ENCODE data around the gene GGTLC3. TPM values are rescaled to one million over a fixed set of nuclear protein-coding genes. Genes with fewer than 3 reads are reported as not detected.
"Not testable (repeated sequence)": the region's sequence is repeated elsewhere in the genome, so short reads cannot be mapped to it uniquely, and the experiment has no call there.

GGTLC3 gene
- total RNA-seq, 2 experiments from 2014 or later: not detected

- H3K4me1 ChIP-seq (ENCODE audit: insufficient read depth, low read length, poor library complexity, severe bottlenecking); H3K4me3 ChIP-seq (ENCODE audit: low read depth, low read length, poor library complexity, severe bottlenecking); DNase-seq (ENCODE audit: low spot score); H3K9me2 ChIP-seq (ENCODE audit: insufficient read depth, low read length); H3K27ac ChIP-seq (ENCODE audit: low read depth, low read length, poor library complexity, severe bottlenecking); BruUV-seq (replicated peaks); H2AFZ ChIP-seq (ENCODE audit: low read length); POLR2A ChIA-PET; H4K20me1 ChIP-seq (ENCODE audit: insufficient read depth, low read length); H3K79me2 ChIP-seq (ENCODE audit: insufficient read depth, low read depth, low read length); H3K4me2 ChIP-seq (ENCODE audit: low read length); intact Hi-C loops (cut with micrococcal nuclease; ENCODE audit: unreplicated experiment); H3K36me3 ChIP-seq (ENCODE audit: insufficient read depth, low read length); H3K9me3 ChIP-seq (ENCODE audit: low read length); CTCF ChIA-PET (ENCODE audit: unreplicated experiment): not testable (repeated sequence)
Observed at GRCh38 chr22:18529416-18530145, 11.6 kb upstream of the GGTLC3 start.

- POLR2A ChIA-PET: not testable (repeated sequence)
- peak; percentile 83 for DNase-seq (ENCODE audit: low spot score)
Observed at GRCh38 chr22:18528597-18529415, 10.8 kb upstream of the GGTLC3 start.

GRCh38 chr22:18527752-18528596, 10.0 kb upstream of the GGTLC3 start, which contains the start of gene TMEM191B:
TMEM191B (plus strand) TSS chr22:18527802; CDS start chr22:18527981, 179 bp downstream.
- H3K4me2 ChIP-seq (ENCODE audit: low read length); H2AFZ ChIP-seq (ENCODE audit: low read length); H3K36me3 ChIP-seq (ENCODE audit: insufficient read depth, low read length); DNase-seq (ENCODE audit: low spot score); POLR2A ChIA-PET; H3K4me1 ChIP-seq (ENCODE audit: insufficient read depth, low read length, poor library complexity, severe bottlenecking); BruUV-seq (replicated peaks); CTCF ChIA-PET (ENCODE audit: unreplicated experiment); H3K9me2 ChIP-seq (ENCODE audit: insufficient read depth, low read length); H4K20me1 ChIP-seq (ENCODE audit: insufficient read depth, low read length); H3K9me3 ChIP-seq (ENCODE audit: low read length); H3K79me2 ChIP-seq (ENCODE audit: insufficient read depth, low read depth, low read length); intact Hi-C loops (cut with micrococcal nuclease; ENCODE audit: unreplicated experiment): not testable (repeated sequence)
- peak within 1 kb of the TSS; percentile 33 for H3K27ac ChIP-seq (ENCODE audit: low read depth, low read length, poor library complexity, severe bottlenecking)
- peak within 1 kb of the TSS; percentile 51 for H3K4me3 ChIP-seq (ENCODE audit: low read depth, low read length, poor library complexity, severe bottlenecking)

More at GRCh38 chr22:18528597-18529415, 10.8 kb upstream of the GGTLC3 start:
- Histone ChIP-seq H3K27ac (ENCODE audit: low read depth, low read length, poor library complexity, severe bottlenecking) (peak overlapping the region; percentile 37), H3K4me3 (ENCODE audit: low read depth, low read length, poor library complexity, severe bottlenecking) (peak overlapping the region; percentile 51)
- BruUV-seq (replicated peaks); H3K4me1 ChIP-seq (ENCODE audit: insufficient read depth, low read length, poor library complexity, severe bottlenecking); H3K9me3 ChIP-seq (ENCODE audit: low read length); H3K79me2 ChIP-seq (ENCODE audit: insufficient read depth, low read depth, low read length); CTCF ChIA-PET (ENCODE audit: unreplicated experiment); H3K36me3 ChIP-seq (ENCODE audit: insufficient read depth, low read length); intact Hi-C loops (cut with micrococcal nuclease; ENCODE audit: unreplicated experiment); H2AFZ ChIP-seq (ENCODE audit: low read length); H3K4me2 ChIP-seq (ENCODE audit: low read length); H3K9me2 ChIP-seq (ENCODE audit: insufficient read depth, low read length); H4K20me1 ChIP-seq (ENCODE audit: insufficient read depth, low read length): not testable (repeated sequence)

GRCh38 chr22:18523328-18523727, 5.4 kb upstream of the GGTLC3 start:
- H3K4me1 ChIP-seq (ENCODE audit: insufficient read depth, low read length, poor library complexity, severe bottlenecking); POLR2A ChIA-PET; H3K27ac ChIP-seq (ENCODE audit: low read depth, low read length, poor library complexity, severe bottlenecking); H4K20me1 ChIP-seq (ENCODE audit: insufficient read depth, low read length); H3K4me3 ChIP-seq (ENCODE audit: low read depth, low read length, poor library complexity, severe bottlenecking); DNase-seq (ENCODE audit: low spot score); H3K9me2 ChIP-seq (ENCODE audit: insufficient read depth, low read length); intact Hi-C loops (cut with micrococcal nuclease; ENCODE audit: unreplicated experiment); BruUV-seq (replicated peaks); H3K79me2 ChIP-seq (ENCODE audit: insufficient read depth, low read depth, low read length); CTCF ChIA-PET (ENCODE audit: unreplicated experiment); H3K9me3 ChIP-seq (ENCODE audit: low read length); H3K36me3 ChIP-seq (ENCODE audit: insufficient read depth, low read length); H2AFZ ChIP-seq (ENCODE audit: low read length); H3K4me2 ChIP-seq (ENCODE audit: low read length): not testable (repeated sequence)

- H3K4me2 ChIP-seq (ENCODE audit: low read length); CTCF ChIA-PET (ENCODE audit: unreplicated experiment); H3K4me3 ChIP-seq (ENCODE audit: low read depth, low read length, poor library complexity, severe bottlenecking); H4K20me1 ChIP-seq (ENCODE audit: insufficient read depth, low read length); H3K79me2 ChIP-seq (ENCODE audit: insufficient read depth, low read depth, low read length); H2AFZ ChIP-seq (ENCODE audit: low read length); BruUV-seq (replicated peaks); intact Hi-C loops (cut with micrococcal nuclease; ENCODE audit: unreplicated experiment); H3K27ac ChIP-seq (ENCODE audit: low read depth, low read length, poor library complexity, severe bottlenecking); POLR2A ChIA-PET; DNase-seq (ENCODE audit: low spot score); H3K9me3 ChIP-seq (ENCODE audit: low read length); H3K4me1 ChIP-seq (ENCODE audit: insufficient read depth, low read length, poor library complexity, severe bottlenecking); H3K36me3 ChIP-seq (ENCODE audit: insufficient read depth, low read length); H3K9me2 ChIP-seq (ENCODE audit: insufficient read depth, low read length): not testable (repeated sequence)
Observed at GRCh38 chr22:18522762-18523161, 4.8 kb upstream of the GGTLC3 start.

- DNase-seq (ENCODE audit: low spot score); H3K36me3 ChIP-seq (ENCODE audit: insufficient read depth, low read length); H3K9me3 ChIP-seq (ENCODE audit: low read length); H3K79me2 ChIP-seq (ENCODE audit: insufficient read depth, low read depth, low read length); H4K20me1 ChIP-seq (ENCODE audit: insufficient read depth, low read length); POLR2A ChIA-PET; intact Hi-C loops (cut with micrococcal nuclease; ENCODE audit: unreplicated experiment); CTCF ChIA-PET (ENCODE audit: unreplicated experiment); H3K4me3 ChIP-seq (ENCODE audit: low read depth, low read length, poor library complexity, severe bottlenecking); H3K4me2 ChIP-seq (ENCODE audit: low read length); BruUV-seq (replicated peaks); H3K27ac ChIP-seq (ENCODE audit: low read depth, low read length, poor library complexity, severe bottlenecking); H3K4me1 ChIP-seq (ENCODE audit: insufficient read depth, low read length, poor library complexity, severe bottlenecking); H3K9me2 ChIP-seq (ENCODE audit: insufficient read depth, low read length); H2AFZ ChIP-seq (ENCODE audit: low read length): not testable (repeated sequence)
Observed at GRCh38 chr22:18513454-18513853, 4.5 kb downstream of the GGTLC3 start.
